ENCODE results near the gene RPL37A.

GRCh38 chr2:216548901-216549331 is 50.3 kb downstream of the RPL37A start:
- TF ChIP-seq POLR2AphosphoS5 (IDR thresholded peaks at IDR 0.05; ENCODE audit: low read depth, low read length) (no peak), POLR2A (IDR thresholded peaks at IDR 0.05; ENCODE audit: low read depth, low read length) (no peak), TAF1 (IDR thresholded peaks at IDR 0.05; ENCODE audit: low read depth, low read length) (no peak), POU2F2 (IDR thresholded peaks at IDR 0.05; ENCODE audit: low read depth, low read length) (no peak)
